Measurements from ENCODE around the gene GBA3.

Gene GBA3

DNA sequence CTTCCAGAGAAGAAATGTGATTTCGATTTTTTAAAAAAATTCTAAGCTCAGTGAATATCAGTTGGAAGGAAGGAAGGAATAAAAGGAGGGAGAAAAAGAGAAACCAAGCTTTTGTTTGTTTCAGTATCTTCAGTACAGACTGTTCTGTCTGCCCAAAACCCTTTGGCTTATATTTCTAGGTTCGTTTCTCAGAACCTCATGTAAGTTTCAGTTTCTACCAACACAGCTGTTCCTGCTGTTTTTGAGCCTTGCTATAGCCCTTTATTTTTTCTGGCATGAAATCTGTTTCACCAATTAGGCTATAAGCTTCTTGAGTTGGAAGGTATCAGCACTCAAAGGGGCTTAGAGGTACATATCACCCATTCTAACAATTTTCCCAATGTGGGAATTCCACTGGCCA lies 157.9 kb downstream of the GBA3 start:
- no peaks in the 10 kb centered on the region for H3K36me3 ChIP-seq (replicated peaks)
- DNase-seq = no peak
- TF ChIP-seq, protein P1, sequence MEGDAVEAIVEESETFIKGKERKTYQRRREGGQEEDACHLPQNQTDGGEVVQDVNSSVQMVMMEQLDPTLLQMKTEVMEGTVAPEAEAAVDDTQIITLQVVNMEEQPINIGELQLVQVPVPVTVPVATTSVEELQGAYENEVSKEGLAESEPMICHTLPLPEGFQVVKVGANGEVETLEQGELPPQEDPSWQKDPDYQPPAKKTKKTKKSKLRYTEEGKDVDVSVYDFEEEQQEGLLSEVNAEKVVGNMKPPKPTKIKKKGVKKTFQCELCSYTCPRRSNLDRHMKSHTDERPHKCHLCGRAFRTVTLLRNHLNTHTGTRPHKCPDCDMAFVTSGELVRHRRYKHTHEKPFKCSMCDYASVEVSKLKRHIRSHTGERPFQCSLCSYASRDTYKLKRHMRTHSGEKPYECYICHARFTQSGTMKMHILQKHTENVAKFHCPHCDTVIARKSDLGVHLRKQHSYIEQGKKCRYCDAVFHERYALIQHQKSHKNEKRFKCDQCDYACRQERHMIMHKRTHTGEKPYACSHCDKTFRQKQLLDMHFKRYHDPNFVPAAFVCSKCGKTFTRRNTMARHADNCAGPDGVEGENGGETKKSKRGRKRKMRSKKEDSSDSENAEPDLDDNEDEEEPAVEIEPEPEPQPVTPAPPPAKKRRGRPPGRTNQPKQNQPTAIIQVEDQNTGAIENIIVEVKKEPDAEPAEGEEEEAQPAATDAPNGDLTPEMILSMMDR (IDR thresholded peaks at IDR 0.05; ENCODE audit: low read depth, low read length, missing control alignments) = no peak
- in situ Hi-C loops (cut with HindIII; ENCODE audit: low pct_ligation_motif_present, low sequenced_read_pairs) = no loop called here
- H3K27me3 ChIP-seq (replicated peaks) = no peaks in the 10 kb centered on the region
- no peak overlapping the region for H3K4me3 ChIP-seq (ENCODE audit: low read depth, low read length)
- H3K27ac ChIP-seq = no peak overlapping the region

DNA sequence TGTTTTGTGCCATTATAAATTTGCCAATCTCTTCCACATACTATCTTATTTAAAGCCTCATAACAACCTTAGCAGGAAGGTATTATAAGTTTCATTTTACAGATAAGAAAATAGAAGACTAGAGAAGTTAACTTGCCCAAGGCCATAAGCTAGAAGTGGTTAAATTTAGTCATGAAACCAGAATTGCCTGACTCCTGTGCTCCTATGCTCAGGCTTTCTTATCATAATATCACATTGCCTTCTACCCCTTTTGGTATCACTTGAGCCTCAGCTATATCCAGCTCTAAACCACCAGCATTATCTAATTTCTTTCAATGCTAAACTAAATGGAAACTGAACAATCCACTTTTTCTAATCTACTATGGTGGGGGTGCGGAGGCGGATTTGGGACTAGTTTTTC lies 164.7 kb downstream of the GBA3 start:
- Histone ChIP-seq H3K4me3 (ENCODE audit: low read depth, low read length) (no peak overlapping the region), H3K36me3 (replicated peaks) (no peaks in the 10 kb centered on the region), H3K27me3 (replicated peaks) (no peaks in the 10 kb centered on the region), H3K27ac (no peak overlapping the region)
- TF ChIP-seq, protein P1 (IDR thresholded peaks at IDR 0.05; ENCODE audit: low read depth, low read length, missing control alignments) = no peak
- DNase-seq = no peak
- in situ Hi-C loops (cut with HindIII; ENCODE audit: low pct_ligation_motif_present, low sequenced_read_pairs) = no loop called here

DNA sequence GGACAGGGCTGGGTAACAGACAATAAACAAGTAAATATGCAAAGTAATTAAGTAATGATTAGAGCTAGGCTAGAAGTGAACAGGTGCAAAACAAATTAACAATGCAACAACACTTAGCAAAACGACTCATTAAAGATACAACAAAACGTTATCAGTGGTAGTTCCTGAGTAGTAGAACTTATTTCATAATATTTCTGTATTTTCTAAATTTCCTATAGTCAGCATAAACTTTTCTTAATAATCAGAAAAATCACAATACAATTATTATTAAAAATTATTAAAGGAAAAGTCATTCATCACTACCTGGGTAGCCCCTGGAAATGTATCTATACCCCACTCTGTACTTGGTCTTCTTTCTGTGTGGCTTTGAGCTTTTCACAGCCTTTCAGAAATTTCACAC lies 166.6 kb downstream of the GBA3 start:
- H3K27ac ChIP-seq = no peak overlapping the region
- H3K4me3 ChIP-seq (ENCODE audit: low read depth, low read length) = no peak overlapping the region
- no peaks in the 10 kb centered on the region for H3K27me3 ChIP-seq (replicated peaks)
- no peak for DNase-seq
- TF ChIP-seq, protein P1 (IDR thresholded peaks at IDR 0.05; ENCODE audit: low read depth, low read length, missing control alignments) = no peak
- H3K36me3 ChIP-seq (replicated peaks) = no peaks in the 10 kb centered on the region
- in situ Hi-C loops (cut with HindIII; ENCODE audit: low pct_ligation_motif_present, low sequenced_read_pairs) = no loop called here
